Stimulated activated CD4-positive, alpha-beta T cell treated with anti-CD3 and anti-CD28 coated beads, Interleukin-4, amount 100 ng/mL, for 4 hours (primary cell): Measurements from ENCODE around the gene KLHL41.

Source experiments
- DNase-seq, 2 experiments: peaks; one replicate each; pipeline ENCODE4 v3.0.0-alpha.2; 2020

Gene KLHL41

DNA sequence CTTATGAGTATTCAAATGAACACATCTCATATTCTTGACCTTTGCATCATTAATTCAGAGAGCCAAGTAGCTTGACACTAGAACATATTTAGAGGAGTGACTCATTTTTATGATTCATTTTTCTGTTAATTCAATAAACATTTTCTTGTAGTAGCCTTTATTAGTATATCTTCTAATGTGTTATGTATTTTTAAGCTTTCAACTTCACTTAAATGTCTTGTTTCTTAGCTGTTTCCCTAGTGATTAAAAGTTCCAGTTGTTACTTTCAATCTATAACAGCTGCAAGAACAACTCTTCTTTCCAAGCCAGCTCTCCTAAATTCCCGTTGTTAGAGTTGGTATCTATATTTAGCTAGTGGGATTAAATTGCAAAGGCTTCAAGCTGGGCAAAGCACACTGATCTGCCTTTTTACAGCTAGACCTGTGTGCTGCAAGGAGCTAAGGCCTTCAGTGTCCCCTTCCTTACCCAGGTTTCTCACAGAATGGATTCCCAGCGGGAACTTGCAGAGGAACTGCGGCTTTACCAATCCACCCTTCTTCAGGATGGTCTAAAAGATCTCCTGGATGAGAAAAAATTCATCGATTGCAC is at the start of gene KLHL41:
TSS of gene KLHL41 (plus strand) at position 405 of the 588 bp plus-strand sequence. CDS start at position 482, 77 bp downstream.
- no peak for DNase-seq

DNA sequence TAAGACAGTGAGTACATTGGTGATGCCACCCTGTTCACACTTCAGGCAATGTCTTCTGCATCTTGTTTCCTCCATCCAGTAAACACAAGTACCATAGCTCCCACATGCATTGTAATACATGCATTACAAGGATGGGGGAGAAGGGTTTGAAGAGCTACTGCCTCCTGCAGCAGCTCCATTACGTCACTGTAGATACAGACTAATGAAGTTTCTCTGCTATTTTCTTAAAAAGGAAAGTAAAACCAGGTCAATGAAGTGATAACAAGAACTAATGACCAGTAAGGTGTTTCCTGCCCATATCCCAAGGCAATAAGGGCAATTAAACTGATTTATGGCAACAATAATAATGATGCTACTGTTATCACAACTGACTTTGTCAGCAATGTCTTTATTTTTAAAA is 48.4 kb upstream of the KLHL41 start:
- no peak for DNase-seq

DNA sequence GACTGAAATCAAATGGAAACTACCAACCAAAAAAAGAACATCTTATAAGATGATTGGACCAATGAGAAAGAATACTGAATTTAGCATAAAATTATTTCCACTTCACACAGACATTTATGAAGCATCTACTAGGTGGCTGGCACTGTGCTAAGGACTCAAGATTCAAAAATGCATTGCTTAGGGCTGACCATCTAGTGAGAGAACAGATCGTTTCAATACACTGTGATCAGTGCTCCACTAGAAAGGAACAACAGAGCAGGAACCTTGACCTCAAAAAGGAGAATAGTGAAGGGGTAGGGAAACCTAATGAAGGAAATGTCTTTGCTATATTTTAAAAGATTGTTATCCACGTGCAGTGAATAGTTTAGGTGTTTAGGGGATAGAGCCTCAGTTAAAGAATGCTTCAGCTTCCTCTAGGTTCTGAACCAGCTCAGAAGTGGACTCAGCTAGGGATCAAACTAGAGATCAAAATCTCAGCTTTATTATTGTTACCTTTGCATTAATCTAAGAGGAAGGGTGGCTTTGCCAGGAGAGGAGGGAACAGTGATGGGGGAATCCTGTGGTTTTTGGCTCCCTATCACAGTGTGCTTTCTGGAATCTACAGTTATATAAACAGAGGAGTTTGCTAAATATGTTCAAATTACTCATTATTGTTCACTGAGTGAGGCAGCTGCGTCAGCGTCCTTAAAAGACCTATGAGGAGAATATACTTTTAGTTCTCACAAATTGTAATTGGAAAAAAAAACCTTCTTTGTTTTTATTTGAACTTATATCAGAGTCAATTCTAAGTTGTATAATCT is 46.4 kb upstream of the KLHL41 start:
- no peak for DNase-seq

DNA sequence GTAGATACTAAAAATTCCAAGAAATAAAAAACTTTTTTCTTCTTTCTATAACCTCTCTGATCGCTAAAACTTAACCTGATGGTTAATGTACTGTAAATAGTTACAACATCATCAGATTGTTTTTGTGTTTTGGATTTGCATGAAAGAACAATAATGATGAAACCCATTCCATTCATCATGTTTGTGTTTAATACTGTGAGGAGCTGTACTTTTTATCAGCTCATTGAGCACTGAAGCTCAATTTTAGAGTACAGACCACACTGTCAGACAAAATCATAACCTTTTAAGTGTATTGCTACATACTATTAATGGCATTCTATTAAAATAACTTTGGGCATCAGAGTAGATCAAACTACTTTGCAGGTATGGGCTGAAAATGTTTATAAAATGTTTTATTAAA is 45.0 kb upstream of the KLHL41 start:
- DNase-seq, result no peak

DNA sequence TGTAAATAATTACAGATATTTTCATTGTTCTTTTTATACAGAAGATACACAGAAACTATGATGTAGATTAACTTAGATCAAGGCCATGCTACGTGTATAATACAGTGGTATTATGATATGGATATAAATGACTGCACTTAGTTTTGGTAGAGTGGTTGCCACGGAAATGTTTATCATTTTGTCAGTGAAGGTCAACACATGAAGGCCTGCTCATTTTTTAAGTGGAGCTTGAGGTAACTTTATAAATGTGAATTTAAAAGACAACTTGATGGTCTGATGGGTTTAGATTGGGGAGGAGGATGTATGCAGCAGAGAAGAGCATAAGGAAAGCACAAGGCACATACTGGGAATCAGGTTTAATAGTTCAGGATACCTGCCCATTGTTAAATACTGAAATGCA is 44.6 kb upstream of the KLHL41 start:
- no peak for DNase-seq

DNA sequence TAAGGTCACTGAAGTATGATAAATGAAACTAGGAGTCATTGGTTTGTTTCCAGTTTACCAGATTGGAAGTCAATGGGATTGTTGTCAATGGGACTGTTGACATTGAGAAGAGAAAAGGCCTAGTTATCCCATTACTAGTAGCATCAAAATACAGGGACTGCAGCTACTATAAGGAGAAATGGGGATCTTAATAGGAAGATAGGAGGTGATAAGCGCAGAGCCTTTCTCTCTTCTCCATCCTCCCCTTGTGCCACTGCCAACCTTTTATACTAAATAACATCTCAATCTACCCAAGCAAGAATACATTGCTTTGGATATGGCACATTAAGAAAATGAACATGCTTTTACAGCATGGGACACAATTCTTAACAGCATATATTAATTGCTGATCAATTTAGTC is 40.7 kb upstream of the KLHL41 start:
- no peak for DNase-seq

DNA sequence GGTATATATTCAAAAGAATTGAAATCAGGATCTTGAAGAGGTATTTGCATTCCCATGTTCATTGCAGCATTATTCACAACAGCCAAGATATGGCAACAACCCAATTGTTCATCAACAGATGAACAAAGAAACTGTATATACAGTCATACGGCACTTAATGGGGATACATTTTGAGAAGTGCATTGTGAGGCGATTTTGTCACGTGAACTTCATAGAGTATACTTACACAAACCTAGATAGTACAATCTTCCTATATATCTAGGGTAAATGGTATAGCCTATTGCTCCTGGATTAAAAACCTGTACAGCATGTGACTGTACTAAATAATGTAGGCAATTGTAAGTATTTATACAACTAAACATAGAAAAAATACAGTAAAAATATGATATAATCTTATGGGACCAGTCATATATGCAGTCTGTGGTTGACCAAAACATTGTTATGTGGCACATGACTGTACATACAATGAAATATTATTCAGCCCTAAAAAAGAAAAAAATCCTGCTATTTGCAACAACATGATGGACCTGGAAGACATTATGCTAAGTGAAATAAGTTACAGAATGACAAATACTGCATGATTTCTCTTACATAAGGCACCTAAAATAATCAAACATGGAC is 39.4 kb upstream of the KLHL41 start:
- DNase-seq, result no peak

DNA sequence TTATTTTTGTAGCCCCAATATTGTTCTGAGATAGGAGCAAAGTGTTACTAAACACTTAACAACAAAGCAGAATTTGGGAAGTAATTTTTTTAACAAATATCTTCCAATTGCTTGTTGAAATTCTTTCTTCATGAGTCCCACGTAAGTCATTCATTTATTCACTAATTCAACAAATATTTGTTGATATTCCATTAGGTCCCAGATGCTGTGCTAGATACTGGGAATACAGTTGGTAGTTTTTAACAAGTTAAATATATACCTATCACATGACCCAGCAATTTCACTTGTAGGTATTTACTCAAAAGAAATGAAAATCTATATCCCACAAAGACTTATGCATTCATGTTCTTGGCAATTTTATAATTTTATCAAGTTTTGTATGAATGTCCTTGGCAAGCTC is 37.3 kb upstream of the KLHL41 start:
- DNase-seq, result no peak

DNA sequence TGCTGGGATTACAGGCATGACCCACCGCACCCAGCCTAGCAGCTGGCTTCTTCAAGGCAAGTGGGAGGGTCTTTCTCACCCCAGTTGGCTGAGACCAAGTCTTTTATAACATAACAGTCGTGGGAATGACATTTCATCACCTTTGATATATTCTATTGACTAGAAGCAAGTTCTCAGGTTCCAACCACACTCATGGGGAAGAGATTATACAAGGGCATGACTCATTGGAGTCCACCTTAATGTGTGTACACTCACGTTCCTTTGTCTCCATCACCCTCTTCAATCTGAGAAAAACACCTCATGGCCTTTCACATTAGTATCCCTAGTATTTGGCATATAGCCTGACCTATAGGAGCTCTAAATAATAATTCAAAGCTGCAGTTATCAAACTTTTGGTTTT is 33.0 kb upstream of the KLHL41 start:
- no peak for DNase-seq

DNA sequence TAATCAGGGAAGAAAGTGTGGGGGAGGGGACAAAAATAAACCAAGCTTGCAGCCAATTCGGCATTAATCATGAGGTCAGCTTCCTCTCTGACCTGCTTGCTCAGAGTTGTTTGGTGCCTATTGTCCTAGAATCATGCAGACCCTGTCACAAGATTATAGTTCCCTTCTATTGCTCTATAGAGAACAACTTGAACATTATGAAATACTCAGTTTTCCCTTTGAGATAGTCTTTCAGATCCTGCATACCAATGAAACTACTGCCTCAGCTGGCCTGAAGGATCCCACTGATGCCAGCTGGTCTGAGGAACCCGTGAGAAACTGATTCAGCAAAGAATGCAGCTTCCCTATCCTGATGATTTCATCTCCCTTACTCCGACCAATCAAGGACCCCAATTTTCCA is 31.2 kb upstream of the KLHL41 start:
- no peak for DNase-seq

DNA sequence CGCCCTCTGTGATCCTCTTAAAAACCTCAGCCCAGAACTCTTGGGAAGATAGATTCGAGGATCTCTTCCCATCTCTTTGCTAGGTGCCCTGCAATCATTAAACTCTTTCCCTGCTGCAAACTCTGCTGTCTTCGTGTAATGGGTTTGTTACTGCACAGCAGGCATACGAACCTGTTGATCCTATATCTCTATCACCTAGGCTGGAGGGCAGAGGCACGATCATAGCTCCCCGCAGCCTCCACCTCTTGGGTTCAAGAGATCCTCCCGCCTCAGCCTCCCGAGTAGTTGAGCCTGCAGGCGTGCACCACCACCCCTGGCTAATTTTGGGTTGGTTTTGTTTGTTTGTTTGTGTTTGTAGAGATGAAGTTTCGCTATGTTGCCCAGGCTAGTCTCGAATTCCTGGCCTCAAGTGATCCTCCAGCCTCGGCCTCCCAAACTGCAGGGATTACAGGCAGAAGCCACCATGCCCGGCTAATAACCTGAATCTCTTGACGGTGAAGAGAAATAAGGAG is 30.7 kb upstream of the KLHL41 start:
- DNase-seq, result no peak

DNA sequence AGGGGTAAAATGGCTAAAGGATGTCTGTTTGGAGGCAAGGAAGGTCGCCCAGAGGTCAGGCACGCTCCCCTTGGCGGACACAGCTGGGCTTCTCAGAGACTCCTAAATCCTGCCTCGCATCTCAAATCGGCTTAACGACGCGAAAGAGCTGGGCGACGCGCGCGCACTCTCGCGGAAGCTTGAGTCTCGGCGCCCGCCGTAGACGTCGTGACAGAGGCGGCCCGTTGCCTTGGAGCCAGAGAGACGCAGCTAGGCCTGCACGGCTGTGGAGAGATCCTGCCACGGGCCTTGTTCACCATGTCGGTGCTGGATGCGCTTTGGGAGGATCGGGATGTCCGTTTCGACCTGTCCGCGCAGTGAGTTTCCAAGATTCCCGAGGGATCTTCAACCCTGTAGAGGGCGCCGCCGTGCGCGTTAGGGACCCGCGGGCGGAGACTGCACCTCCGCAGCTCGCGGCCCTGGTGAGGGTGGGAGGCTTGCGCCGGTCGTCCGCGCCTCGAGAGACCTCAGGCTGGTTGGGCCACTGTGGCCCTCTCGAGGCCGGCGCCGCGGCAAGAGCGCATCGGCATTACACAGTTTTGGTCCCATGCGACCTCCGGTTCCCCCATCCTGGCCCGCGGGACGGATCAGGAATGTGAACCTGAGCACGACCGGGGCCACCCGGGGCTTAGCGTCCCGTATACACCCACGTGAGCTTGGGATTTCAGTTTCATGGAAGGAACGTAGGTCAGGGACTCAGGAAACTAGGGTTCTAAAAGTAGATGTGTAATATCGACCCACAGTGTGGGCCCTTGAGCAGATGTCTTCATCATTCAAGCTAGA is 30.0 kb upstream of the KLHL41 start, which contains the start of gene BBS5:
TSS of gene BBS5 (plus strand) at position 238 of the 822 bp plus-strand sequence. CDS start at position 298, 60 bp downstream.
- peak; percentile 62 to 71 for DNase-seq

DNA sequence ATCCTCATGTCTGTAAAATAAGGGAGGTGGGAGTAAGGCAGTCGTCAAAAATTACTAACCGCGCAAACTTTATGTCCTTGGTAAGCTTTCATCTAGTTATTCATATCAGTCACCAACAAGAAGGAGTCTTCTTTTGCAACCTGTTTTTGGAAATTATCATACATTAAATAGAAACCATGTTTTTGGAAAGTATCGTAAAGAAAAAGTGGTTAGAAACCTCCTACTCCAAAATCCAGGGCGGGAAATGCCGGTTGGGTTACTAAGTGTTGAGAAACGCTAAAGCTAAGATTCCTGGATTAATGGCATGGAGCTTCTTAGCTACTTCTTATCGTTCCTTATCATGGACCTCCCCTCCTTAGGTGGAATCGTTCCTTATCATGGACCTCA is 29.4 kb upstream of the KLHL41 start:
- DNase-seq, result no peak

DNA sequence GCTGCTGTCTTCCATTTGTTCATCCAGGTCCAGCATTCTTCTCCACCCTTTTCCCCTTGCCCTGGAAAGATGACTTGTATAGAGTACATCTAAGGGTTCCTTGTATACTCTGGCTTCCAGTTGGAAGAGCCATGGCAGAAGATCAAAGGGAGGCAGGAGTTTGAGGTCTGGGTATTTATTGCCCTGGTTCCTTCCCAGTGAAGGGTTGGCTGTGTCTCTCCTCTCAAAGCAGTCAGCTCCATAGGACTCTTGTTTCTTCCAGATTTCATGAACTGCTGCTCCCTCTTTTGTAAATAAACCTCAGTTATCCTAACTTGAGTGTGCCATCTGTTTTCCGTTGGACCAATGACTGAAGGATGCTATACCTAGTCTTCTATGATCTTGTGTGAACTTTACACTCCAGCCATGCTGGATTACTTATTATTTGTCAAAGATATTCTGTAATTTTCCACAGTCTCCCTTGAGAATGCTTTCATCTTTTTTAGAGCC is 23.8 kb upstream of the KLHL41 start:
- no peak for DNase-seq

DNA sequence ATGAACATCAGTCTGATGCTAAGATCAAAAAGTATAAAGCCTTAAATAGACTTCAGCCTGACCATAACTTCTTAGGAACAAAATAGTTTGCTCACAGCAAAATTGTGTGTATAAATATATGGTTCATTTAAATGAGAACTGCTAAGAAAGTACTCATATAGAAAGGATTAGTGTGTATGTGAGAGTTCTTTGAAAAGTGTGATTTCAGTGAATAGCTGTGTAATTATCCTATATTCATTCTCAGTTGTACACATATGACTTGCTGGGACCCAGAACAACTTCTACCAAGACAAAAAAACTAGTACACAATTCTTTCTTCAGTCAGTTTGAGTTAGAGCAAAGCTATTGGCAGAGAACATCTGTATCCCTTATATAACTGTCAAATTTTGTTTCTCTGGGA is 23.0 kb upstream of the KLHL41 start:
- DNase-seq, result no peak

DNA sequence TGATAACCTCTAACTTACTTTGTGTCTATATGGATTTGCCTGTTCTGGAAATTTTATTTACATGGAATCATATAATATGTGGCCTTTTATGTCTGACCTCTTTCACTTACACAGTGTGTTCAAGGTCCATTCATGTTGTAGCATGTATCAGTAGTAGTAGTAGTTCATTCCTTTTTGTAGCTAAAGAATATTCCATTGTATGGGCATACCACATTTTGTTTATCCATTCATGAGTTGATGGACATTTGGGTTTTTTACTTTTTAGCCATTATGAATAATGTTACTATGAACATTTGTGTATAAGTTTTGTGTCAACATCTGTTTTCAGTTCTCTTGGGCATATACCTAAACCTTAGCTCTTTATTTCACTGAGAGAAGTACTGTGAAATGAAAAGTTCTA is 18.7 kb upstream of the KLHL41 start:
- DNase-seq, result no peak

DNA sequence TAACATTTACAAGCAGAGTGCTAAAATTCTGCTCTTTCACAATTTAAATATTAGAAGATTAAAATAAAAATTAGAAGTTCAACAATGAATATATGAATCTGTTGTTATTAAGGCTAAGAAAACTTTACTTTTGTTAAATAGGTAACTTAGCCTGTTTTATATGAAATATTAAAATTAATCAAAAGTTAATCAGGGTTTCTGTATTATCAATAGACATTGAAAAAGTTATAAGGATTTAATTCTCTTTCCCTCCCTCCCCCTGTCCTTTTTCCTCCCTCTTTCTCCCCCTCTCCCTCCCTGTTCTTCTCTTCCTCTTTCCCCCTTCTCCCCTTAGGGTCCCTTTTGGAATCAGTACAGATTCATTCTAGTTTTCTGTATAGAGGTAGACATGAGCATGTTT is 18.1 kb upstream of the KLHL41 start:
- DNase-seq, result no peak

DNA sequence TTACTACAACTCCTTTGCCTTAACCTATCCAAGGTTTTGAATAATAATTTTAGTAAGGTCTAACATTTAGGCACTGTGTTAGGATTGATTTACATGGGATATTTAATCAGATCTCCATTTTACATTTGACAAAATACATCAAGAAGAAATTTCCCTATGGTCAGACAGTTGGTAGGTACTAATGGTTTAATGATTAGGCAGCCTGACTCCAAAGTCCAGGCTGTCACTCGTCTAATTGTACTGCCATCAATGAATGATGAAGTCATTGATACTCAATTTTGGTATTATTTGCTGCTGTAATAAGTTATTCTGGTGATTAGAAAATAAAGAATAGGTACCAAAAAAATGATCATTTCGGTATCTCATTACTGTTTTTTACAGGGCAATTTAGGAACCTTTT is 16.1 kb upstream of the KLHL41 start:
- DNase-seq, result no peak

DNA sequence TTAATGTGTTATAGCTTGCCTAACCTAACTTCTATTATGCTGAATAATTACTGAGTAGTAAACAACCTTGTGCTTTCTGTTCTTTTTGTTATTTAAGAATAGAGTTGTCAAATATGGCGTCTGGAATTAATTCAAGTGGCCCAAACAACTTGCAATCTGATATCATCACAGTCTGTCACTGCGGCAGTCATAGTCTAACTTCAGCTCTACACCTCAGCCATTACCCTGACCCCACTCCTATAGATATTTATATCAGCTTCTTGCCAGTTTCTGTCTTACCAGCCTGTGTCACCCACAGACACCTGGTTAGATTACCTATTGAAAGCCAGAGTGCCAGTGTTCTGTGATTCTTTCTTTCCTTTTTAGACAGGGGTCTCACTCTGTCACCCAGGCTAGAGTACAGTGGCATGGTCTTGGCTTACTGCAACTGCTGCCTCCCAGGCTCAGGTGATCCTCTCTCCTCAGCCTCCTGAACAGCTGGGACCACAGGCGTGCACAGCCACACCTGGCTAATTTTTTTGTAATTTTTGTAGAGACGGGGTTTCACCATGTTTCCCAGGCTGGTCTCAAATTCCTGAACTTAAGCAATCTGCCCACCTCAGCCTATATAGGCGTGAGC is 14.1 kb upstream of the KLHL41 start:
- DNase-seq, result no peak

DNA sequence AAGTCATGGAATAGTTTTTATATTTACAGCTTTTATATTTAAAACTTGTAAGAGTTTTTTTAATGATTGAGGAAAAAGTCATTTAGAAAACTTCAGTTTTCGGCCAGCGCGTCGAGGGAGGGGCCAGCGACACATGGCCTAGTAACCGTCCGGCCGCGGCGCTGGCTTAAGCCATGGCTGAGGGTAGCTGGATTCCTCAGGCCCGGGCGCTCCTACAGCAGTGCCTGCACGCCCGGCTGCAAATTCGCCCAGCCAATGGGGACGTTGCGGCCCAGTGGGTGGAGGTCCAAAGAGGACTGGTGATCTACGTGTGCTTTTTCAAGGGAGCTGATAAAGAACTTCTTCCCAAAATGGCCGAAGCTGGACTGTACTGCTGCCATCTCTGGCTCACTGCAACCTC is 4.9 kb upstream of the KLHL41 start:
- DNase-seq, result no peak

DNA sequence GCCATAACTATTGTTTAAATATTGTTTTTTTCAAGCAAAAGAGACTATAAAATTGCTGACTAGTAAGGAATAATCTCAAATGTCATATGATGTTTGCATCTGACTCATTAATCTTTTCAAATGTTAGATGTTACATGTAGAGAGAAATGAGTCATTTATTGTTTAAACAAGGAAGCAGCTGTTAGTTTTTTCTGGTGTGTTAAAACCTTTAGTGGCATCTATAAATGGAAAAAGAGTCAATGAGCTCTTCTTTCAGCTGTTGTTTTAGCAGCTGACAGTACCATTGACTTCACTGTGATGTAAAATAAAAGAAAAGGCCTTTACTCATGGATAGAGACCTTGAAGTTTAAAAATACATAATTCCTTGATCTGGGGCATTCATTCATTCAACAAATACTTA is 1.8 kb upstream of the KLHL41 start:
- DNase-seq, result no peak

DNA sequence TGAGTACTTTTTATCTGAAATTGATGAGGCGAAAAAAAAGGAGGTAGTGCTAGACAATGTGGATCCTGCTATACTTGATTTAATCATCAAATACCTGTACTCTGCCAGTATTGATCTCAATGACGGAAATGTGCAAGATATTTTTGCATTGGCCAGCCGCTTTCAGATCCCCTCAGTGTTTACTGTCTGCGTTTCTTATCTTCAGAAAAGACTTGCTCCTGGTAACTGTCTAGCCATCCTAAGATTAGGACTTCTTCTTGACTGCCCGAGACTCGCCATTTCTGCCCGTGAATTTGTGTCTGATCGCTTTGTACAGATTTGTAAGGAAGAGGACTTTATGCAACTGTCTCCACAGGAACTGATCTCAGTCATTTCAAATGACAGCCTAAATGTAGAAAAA is 453 bp downstream of the KLHL41 start:
- no peak for DNase-seq

DNA sequence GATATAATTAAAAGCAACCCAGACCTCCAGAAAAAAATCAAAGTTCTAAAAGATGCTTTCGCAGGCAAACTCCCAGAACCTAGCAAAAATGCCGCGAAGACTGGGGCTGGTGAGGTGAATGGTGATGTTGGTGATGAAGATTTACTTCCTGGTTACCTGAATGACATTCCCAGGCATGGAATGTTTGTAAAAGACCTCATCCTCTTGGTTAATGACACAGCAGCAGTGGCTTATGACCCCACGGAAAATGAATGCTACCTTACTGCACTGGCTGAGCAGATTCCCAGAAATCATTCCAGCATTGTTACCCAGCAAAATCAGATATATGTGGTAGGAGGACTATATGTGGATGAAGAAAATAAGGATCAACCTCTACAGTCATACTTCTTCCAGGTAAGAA is 994 bp downstream of the KLHL41 start:
- DNase-seq, result no peak
